Stimulated activated CD4-positive, alpha-beta T cell treated with anti-CD3 and anti-CD28 coated beads, Interleukin-1b, Interleukin-23, amount 100 ng/mL, for 48 hours (primary cell): ENCODE measurements around the gene HMG20B.

Source experiments
- DNase-seq: peaks from one replicate; pipeline ENCODE4 v3.0.0-alpha.2; 2020

HMG20B gene

DNA sequence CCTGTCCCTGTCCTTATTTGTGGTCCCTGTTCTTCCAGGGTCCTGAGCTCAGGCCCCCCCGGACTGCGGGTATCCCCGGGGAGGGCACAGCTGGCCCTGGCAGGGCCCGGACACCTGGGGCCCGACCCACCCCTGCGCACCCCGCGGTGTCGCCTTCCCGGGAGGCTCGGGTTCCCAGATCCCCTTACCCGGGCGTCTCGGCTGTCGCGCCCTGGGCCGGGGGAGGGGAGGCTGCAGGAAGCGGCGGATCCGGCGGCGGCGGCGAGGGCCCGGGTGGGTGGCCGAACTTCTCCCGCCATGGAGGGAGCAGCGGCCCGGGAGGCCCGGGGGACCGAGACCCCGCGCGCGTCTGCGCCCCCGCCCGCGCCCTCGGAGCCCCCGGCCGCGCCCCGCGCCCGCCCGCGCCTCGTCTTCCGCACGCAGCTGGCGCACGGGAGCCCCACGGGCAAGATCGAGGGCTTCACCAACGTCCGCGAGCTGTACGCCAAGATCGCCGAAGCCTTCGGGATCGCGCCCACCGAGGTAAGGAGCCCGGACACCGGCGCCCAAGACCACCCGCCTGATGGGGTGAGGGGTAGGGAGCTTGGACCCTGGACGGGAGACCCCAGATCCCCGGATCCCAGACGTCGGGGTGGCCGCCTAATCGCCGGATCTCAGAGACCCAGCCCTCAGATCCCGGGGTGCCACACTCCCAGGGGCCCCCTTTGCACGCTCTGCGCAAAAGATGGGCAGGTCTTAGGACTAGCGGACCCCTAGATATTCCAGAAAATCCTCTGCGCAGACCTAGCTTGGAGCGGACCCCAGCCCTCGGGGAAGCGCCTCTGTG is 12.8 kb downstream of the HMG20B start, which contains the start of gene GIPC3:
TSS of gene GIPC3 (plus strand) at position 178 of the 826 bp plus-strand sequence. CDS start at position 298, 120 bp downstream.
- no peak for DNase-seq

DNA sequence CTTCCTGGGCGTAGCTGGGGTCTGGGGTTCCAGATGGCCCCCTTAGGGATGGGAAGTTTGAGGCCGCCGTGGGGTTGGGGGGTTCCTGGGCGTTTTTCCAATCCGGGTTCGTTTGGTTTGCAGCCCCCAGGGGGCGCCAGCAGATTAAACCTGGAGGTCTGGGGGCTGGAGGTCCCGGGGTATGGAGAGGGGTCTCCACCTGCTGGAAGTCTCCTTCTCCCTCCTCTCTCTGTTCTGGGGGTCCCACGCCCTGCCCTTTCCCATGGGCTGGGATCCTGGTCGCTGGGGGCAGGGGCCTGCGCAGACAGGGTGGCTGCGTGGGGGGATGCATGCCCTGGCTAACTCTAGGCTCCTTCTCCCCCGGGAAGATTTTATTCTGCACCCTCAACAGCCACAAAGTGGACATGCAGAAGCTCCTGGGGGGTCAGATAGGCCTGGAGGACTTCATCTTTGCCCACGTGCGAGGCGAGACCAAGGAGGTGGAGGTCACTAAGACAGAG is 13.4 kb downstream of the HMG20B start:
- no peak for DNase-seq

GRCh38 chr19:3586707-3587346 is 14.1 kb downstream of the HMG20B start:
- DNase-seq, result no peak

GRCh38 chr19:3589439-3589838 is 16.7 kb downstream of the HMG20B start:
- no peak for DNase-seq

GRCh38 chr19:3589949-3590348 is 17.2 kb downstream of the HMG20B start:
- no peak for DNase-seq

DNA sequence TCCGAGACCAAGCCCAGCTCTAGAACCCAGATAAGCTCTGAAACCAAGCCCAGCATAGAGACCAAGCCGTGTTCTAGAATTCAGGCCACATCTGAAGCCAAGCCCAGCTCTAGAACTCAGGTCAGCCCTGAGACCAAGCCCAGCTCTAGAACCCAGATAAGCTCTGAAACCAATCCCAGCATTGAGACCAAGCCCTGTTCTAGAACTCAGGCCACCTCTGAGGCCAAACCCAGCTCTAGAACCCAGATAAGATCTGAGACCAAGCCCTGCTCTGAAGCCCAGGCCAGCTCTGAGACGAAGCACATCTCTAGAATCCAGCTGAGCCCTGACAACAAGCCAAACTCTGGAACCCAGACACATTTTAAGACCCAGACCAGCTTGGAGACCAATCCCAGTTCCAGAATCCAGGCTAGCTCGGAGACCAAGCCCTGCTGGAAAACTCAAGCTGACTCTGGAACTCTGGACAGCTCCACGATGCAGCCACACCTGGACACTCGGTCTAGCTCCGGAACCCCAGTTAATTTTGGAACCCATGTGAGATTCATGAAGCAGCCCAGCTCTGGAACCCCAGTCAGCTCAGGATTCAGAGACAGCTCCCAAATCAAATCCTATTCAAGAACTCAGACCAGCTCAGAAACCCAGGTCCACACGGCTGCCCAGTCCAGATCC is 18.4 kb downstream of the HMG20B start:
- DNase-seq, result no peak

GRCh38 chr19:3591876-3592613 is 19.3 kb downstream of the HMG20B start:
- DNase-seq, result no peak

GRCh38 chr19:3593156-3593555 is 20.4 kb downstream of the HMG20B start:
- DNase-seq, result no peak

DNA sequence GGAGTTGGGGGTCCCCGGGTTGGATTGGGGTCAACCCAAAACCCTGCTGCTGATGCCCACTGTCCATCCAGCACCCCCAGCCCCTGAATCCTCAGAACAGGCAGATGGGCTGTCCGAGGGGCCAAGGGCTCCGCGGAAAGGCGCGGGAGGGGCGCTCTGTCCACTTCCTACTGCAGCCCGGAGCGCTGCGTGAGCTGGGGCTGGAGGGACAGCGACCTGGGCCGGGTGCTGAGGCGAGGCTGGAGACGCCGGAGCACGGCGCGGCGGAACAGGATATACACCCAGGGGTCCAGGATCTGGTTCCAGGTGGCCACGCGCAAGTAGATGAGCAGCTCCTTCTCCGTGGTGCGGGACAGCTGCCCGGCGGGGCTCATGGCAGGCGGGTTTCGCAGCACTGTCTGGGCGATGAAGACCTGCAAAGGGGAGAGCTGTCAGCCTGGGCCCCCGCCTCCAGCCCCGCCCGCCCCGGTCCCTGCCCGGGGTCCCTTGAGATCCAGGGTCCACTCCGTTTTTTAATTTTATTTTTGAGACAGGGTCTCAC is 22.8 kb downstream of the HMG20B start:
- DNase-seq, result no peak

DNA sequence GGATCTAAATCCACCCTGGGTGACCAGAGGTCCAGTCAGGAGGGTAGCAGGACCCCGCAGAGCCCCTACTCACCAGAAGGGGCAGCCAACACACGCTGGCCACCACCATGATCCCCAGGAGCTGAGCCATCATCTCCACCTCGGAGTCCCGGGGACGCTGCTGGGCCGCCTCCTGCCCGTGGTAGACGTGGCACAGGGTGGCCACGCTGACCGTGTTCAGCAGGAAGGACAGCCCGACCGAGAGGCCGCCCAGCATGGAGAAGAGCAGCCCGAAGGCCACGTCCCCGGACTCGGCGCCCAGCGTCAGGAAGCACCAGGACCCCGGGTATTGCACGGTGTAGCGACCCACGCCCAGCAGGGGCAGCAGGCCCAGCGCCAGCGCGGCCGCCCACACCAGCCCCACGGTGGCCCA is 27.0 kb downstream of the HMG20B start:
- DNase-seq, result no peak

GRCh38 chr19:3601021-3601420 is 28.3 kb downstream of the HMG20B start:
- no peak for DNase-seq

GRCh38 chr19:3603121-3603811 is 30.5 kb downstream of the HMG20B start:
- DNase-seq, result no peak

DNA sequence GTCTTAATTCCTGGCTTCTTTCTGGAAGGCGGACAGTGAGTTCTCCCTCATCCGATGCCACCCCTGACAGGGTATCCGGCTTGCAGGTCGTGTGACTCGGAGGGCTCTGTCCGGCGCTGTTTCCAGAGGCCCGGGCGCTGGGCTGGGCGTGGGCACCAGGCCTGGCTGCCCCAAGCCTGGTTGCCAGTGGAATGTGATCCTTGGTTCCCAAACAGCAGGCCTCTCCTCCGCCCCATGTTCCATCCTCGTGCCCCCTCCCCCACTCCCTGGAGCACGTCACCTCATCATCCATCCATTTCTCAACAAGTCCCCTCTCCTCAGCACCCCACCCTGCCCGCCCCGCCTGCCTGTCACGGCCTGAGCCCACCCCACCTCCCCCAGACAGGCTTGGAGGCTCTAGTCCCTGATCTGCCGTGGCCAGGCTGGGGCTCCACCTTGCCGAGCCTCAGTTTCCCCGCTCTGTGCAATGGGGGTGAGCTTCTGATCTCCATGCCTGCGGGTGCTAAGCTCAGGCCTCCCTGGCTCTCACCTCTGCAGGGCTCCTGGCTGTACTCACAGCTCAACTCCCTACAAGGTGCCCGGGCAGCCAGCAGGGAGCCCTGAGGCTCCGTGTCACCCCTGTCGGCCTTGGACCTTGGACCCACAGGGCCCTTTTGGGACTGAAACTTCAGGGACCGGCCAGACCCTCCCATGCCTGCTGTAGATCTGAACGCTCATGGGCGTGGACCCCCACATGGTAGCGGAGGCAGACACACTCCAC is 31.7 kb downstream of the HMG20B start:
- DNase-seq, result no peak

DNA sequence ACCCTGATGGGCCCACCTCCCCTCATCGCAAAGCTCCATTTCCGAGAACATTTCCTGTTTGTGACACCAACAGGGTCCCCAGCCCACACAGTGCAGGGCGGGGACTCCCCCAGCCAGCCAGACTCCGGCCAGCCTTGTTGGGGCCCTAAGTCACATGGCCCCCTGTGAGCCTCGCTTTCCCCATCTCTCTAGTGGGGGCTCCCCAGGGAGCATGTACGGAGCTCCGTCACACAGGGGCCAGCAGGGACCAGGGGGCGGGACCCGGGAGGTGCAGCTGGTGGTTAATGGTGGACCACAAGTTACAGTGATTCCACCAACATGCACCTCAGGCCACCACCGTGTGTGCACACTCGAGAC is 32.2 kb downstream of the HMG20B start:
- no peak for DNase-seq

DNA sequence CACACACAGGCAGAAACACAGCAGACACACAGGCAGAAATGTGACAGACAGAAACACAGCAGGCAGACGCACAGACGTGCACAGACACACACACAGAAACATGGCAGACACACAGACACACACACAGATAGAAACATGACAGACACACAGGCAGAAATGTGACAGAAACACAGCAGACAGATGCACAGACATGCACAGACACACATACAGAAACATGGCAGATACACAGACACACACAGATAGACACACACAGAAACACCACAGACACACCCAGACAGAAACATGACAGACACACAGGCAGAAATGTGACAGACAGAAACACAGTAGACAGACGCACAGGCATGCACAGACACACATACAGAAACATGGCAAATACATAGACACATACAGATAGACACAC is 32.6 kb downstream of the HMG20B start:
- no peak for DNase-seq

DNA sequence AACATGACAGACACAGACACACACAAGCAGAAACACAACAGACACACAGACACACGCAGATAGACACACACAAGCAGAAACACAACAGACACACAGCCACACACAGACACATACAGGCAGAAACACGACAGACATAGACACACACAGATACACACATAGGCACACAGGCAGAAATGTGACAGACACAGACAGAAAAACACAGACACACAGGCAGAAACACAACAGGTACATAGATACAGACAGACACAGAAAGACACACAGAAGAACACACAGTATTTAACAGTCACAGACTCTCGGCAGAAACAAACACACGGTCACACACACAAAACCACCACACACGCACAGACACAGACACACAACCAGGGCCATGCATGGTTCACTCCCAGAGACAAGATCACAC is 33.0 kb downstream of the HMG20B start:
- DNase-seq, result no peak

GRCh38 chr19:3606174-3606689 is 33.5 kb downstream of the HMG20B start:
- no peak for DNase-seq

DNA sequence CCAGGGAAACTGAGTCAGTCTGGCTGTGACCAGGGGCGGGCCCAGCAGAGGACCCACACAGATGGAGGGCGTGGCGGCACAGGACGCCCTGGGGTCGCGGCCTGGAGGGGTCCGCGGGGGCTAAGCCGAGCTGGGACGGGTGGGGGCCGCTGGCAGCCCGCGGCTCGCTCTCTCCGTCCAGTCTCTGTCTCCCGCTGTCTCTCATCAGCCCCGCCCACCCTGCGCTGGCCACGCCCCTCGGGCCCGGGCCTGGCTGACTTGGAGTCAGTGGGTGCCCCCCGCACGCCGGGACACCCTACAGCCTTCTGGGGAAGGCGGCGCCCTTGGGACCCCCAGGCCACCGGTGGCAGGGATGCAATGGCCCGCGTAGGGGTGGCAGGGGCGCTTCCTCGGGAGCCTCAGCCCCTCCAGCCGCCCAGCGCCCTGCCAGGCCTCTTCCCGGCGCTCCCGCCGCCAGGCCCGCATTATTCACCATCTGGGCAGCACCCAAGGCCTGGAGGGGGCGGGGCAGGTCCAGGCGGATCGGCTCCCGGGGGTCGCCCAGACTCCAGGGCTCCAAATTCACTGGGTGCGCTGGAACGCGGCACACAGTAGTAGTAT is 34.0 kb downstream of the HMG20B start, which contains the start of gene TBXA2R:
TSS of gene TBXA2R (minus strand) at position 186 of the 600 bp plus-strand sequence. CDS start 6,241 bp downstream, outside the sequence.
- DNase-seq, result peak; percentile 50

GRCh38 chr19:3607303-3608078 is 34.7 kb downstream of the HMG20B start:
- no peak for DNase-seq
